ENCODE data around the gene PPP1R26. TPM values are rescaled to one million over a fixed set of nuclear protein-coding genes. Genes with fewer than 3 reads are reported as not detected.
"Not testable (repeated sequence)": the region's sequence is repeated elsewhere in the genome, so short reads cannot be mapped to it uniquely, and the experiment has no call there.

PPP1R26 gene
- total and polyA plus RNA-seq, 3 experiments from 2014 or later = 0.47 to 0.84 (median 0.59) TPM

- H3K4me1 Mint-ChIP-seq; DNase-seq; H3K4me1 ChIP-seq (ENCODE audit: insufficient read depth, low read length); H3K4me3 ChIP-seq (ENCODE audit: low read length); H3K4me3 Mint-ChIP-seq; H3K27me3 ChIP-seq (ENCODE audit: insufficient read depth, low read length, poor library complexity, severe bottlenecking); H3K27ac ChIP-seq (ENCODE audit: low read depth, low read length); H3K9me3 Mint-ChIP-seq; H3K9me3 ChIP-seq (ENCODE audit: low read length); H3K36me3 ChIP-seq (ENCODE audit: insufficient read depth, low read length); H3K36me3 Mint-ChIP-seq; CTCF ChIA-PET: not testable (repeated sequence)
- POLR2A ChIA-PET = interaction anchor here (0.6 kb wide), 1 partner anchor 161 kb away, joined by 4 read pairs; no protein-coding TSS in a partner anchor
- Mint-ChIP-seq H3K27me3 (peaks cover 8 to 34% of the 10 kb centered on the region in 2 donors), H3K27ac (peak overlapping the region in 1 of 8 donors; percentile 89)
These were observed 49.4 kb downstream of the PPP1R26 start for GRCh38 chr9:135528842-135529435.

GRCh38 chr9:135530146-135530545 lies 50.6 kb downstream of the PPP1R26 start:
- Histone ChIP-seq H3K27ac (ENCODE audit: low read depth, low read length) (no peak overlapping the region), H3K9me3 (ENCODE audit: low read length) (no peaks in the 10 kb centered on the region), H3K36me3 (ENCODE audit: insufficient read depth, low read length) (no peaks in the 10 kb centered on the region), H3K4me1 (ENCODE audit: insufficient read depth, low read length) (no peaks in the 10 kb centered on the region), H3K4me3 (ENCODE audit: low read length) (no peak overlapping the region), H3K27me3 (ENCODE audit: insufficient read depth, low read length, poor library complexity, severe bottlenecking) (peaks cover 7% of the 10 kb centered on the region)
- ChIA-PET CTCF (interaction anchor here (0.9 kb wide), 1 partner anchor 18 kb away, joined by 3 read pairs; no protein-coding TSS in a partner anchor), POLR2A (no interaction called here)
- peaks cover 8 to 44% of the 10 kb centered on the region in 2 donors for H3K27me3 Mint-ChIP-seq
- H3K4me1 Mint-ChIP-seq = peaks cover 0 to 3% (median 0%) of the 10 kb centered on the region in 3 donors
- no peaks in the 10 kb centered on the region for H3K9me3 Mint-ChIP-seq
- H3K4me3 Mint-ChIP-seq = peak overlapping the region in 1 of 7 donors; percentile 40
- no peak for DNase-seq
- no peak overlapping the region for H3K27ac Mint-ChIP-seq
- no peaks in the 10 kb centered on the region for H3K36me3 Mint-ChIP-seq

- no peak overlapping the region for H3K4me3 ChIP-seq (ENCODE audit: low read length)
- no peaks in the 10 kb centered on the region for H3K4me1 ChIP-seq (ENCODE audit: insufficient read depth, low read length)
- no peaks in the 10 kb centered on the region for H3K9me3 ChIP-seq (ENCODE audit: low read length)
- H3K4me3 Mint-ChIP-seq = no peak overlapping the region
- H3K9me3 Mint-ChIP-seq = no peaks in the 10 kb centered on the region
- H3K36me3 ChIP-seq (ENCODE audit: insufficient read depth, low read length) = no peaks in the 10 kb centered on the region
- peaks cover 8 to 44% of the 10 kb centered on the region in 2 donors for H3K27me3 Mint-ChIP-seq
- H3K27ac Mint-ChIP-seq = no peak overlapping the region
- H3K36me3 Mint-ChIP-seq = no peaks in the 10 kb centered on the region
- no peak overlapping the region for H3K27ac ChIP-seq (ENCODE audit: low read depth, low read length)
- ChIA-PET POLR2A (no interaction called here), CTCF (no interaction called here)
- H3K27me3 ChIP-seq (ENCODE audit: insufficient read depth, low read length, poor library complexity, severe bottlenecking) = peaks cover 7% of the 10 kb centered on the region
- H3K4me1 Mint-ChIP-seq = peaks cover 0 to 3% (median 0%) of the 10 kb centered on the region in 3 donors
- DNase-seq = no peak
These were observed 51.5 kb downstream of the PPP1R26 start for GRCh38 chr9:135531096-135531495.

- Mint-ChIP-seq H3K27me3 (peaks cover 12 to 48% of the 10 kb centered on the region in 2 donors), H3K27ac (no peak overlapping the region), H3K9me3 (no peaks in the 10 kb centered on the region), H3K4me1 (peaks cover 0 to 3% (median 0%) of the 10 kb centered on the region in 3 donors), H3K4me3 (no peak overlapping the region), H3K36me3 (no peaks in the 10 kb centered on the region)
- POLR2A ChIA-PET = no interaction called here
- DNase-seq = no peak
- CTCF ChIA-PET = no interaction called here
- Histone ChIP-seq H3K27ac (ENCODE audit: low read depth, low read length) (no peak overlapping the region), H3K4me3 (ENCODE audit: low read length) (no peak overlapping the region), H3K4me1 (ENCODE audit: insufficient read depth, low read length) (no peaks in the 10 kb centered on the region), H3K27me3 (ENCODE audit: insufficient read depth, low read length, poor library complexity, severe bottlenecking) (peaks cover 7% of the 10 kb centered on the region), H3K36me3 (ENCODE audit: insufficient read depth, low read length) (no peaks in the 10 kb centered on the region), H3K9me3 (ENCODE audit: low read length) (no peaks in the 10 kb centered on the region)
These were observed 53.5 kb downstream of the PPP1R26 start for GRCh38 chr9:135533113-135533512.

- Histone ChIP-seq H3K4me3 (ENCODE audit: low read length) (no peak overlapping the region), H3K9me3 (ENCODE audit: low read length) (no peaks in the 10 kb centered on the region), H3K4me1 (ENCODE audit: insufficient read depth, low read length) (no peaks in the 10 kb centered on the region), H3K36me3 (ENCODE audit: insufficient read depth, low read length) (no peaks in the 10 kb centered on the region), H3K27ac (ENCODE audit: low read depth, low read length) (no peak overlapping the region), H3K27me3 (ENCODE audit: insufficient read depth, low read length, poor library complexity, severe bottlenecking) (peaks cover 7% of the 10 kb centered on the region)
- H3K9me3 Mint-ChIP-seq = no peaks in the 10 kb centered on the region
- H3K27ac Mint-ChIP-seq = no peak overlapping the region
- ChIA-PET POLR2A (no interaction called here), CTCF (no interaction called here)
- H3K36me3 Mint-ChIP-seq = no peaks in the 10 kb centered on the region
- peaks cover 12 to 45% of the 10 kb centered on the region in 2 donors for H3K27me3 Mint-ChIP-seq
- DNase-seq = no peak
- peaks cover 0 to 3% (median 0%) of the 10 kb centered on the region in 3 donors for H3K4me1 Mint-ChIP-seq
- no peak overlapping the region for H3K4me3 Mint-ChIP-seq
These were observed 54.1 kb downstream of the PPP1R26 start for GRCh38 chr9:135533674-135534073.

- H3K9me3 ChIP-seq (ENCODE audit: low read length); CTCF ChIA-PET; H3K4me1 Mint-ChIP-seq; H3K4me1 ChIP-seq (ENCODE audit: insufficient read depth, low read length); POLR2A ChIA-PET; H3K4me3 ChIP-seq (ENCODE audit: low read length); H3K36me3 Mint-ChIP-seq; H3K9me3 Mint-ChIP-seq; H3K36me3 ChIP-seq (ENCODE audit: insufficient read depth, low read length); H3K4me3 Mint-ChIP-seq; DNase-seq; H3K27me3 ChIP-seq (ENCODE audit: insufficient read depth, low read length, poor library complexity, severe bottlenecking); H3K27ac ChIP-seq (ENCODE audit: low read depth, low read length): not testable (repeated sequence)
- Mint-ChIP-seq H3K27me3 (peaks cover 15 to 49% of the 10 kb centered on the region in 2 donors), H3K27ac (peak overlapping the region in 1 of 8 donors; percentile 85)
These were observed 54.7 kb downstream of the PPP1R26 start for GRCh38 chr9:135534192-135534711.

- H3K27ac Mint-ChIP-seq; H3K27me3 ChIP-seq (ENCODE audit: insufficient read depth, low read length, poor library complexity, severe bottlenecking); DNase-seq; H3K9me3 Mint-ChIP-seq; H3K36me3 Mint-ChIP-seq; H3K36me3 ChIP-seq (ENCODE audit: insufficient read depth, low read length); H3K4me3 Mint-ChIP-seq; POLR2A ChIA-PET; H3K4me1 Mint-ChIP-seq; H3K4me1 ChIP-seq (ENCODE audit: insufficient read depth, low read length); CTCF ChIA-PET; H3K4me3 ChIP-seq (ENCODE audit: low read length); H3K9me3 ChIP-seq (ENCODE audit: low read length); H3K27ac ChIP-seq (ENCODE audit: low read depth, low read length): not testable (repeated sequence)
- peaks cover 15 to 52% of the 10 kb centered on the region in 2 donors for H3K27me3 Mint-ChIP-seq
These were observed 55.2 kb downstream of the PPP1R26 start for GRCh38 chr9:135534826-135535225.

GRCh38 chr9:135535631-135536030 lies 56.0 kb downstream of the PPP1R26 start:
- CTCF ChIA-PET; POLR2A ChIA-PET; H3K27ac Mint-ChIP-seq; H3K4me1 Mint-ChIP-seq; H3K27ac ChIP-seq (ENCODE audit: low read depth, low read length); H3K27me3 ChIP-seq (ENCODE audit: insufficient read depth, low read length, poor library complexity, severe bottlenecking); H3K4me1 ChIP-seq (ENCODE audit: insufficient read depth, low read length); H3K4me3 ChIP-seq (ENCODE audit: low read length); DNase-seq; H3K36me3 ChIP-seq (ENCODE audit: insufficient read depth, low read length); H3K9me3 Mint-ChIP-seq; H3K9me3 ChIP-seq (ENCODE audit: low read length); H3K36me3 Mint-ChIP-seq; H3K4me3 Mint-ChIP-seq: not testable (repeated sequence)
- H3K27me3 Mint-ChIP-seq = peaks cover 14 to 51% of the 10 kb centered on the region in 2 donors
